ENCODE results near the gene PVRIG.
"Not testable (repeated sequence)": the region's sequence is repeated elsewhere in the genome, so short reads cannot be mapped to it uniquely, and the experiment has no call there.

PVRIG gene

DNA sequence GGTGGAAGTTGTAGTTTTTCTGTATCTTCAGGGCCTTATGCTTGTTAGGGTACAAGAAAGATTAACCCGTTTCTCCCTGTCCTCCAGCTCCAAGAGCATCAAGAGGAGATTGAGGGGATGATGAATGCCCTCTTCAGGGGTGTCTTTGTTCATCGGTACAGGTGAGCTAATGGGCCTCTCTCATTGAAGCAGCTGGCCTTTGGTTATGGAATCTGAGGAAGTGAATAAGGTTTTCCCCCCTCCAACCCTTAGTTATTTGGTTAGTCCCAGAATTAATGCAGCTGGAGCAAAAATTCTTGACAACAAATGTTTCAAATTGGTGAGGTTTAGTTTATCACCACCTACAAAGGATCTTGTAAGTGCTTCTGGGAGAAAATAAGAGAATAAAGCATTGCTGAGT, 24.5 kb upstream of the PVRIG start:
- no peak for DNase-seq (ENCODE audit: low read depth, low spot score)

GRCh38 chr7:100195901-100196322, 23.8 kb upstream of the PVRIG start:
- DNase-seq (ENCODE audit: low read depth, low spot score): not testable (repeated sequence)

DNA sequence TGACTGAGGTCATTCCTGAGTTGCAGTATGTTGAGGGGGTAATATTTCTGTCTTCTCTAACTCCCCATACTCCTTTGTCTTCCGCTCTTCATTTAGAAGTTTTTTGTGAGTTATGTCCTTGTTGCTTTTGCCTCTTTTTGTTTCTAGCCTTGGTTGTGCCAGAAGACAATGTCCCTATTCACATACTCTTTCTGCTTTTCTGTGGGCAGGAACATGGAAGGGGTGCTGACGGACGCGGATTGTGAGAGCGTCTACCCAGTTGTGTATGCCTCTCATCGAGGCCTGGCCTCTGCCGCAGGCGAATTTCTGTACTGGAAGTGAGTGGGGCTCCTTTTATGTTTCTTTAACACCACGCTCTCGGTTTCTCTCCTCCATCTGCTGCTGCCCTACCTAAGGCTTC, 21.5 kb upstream of the PVRIG start:
- DNase-seq (ENCODE audit: low read depth, low spot score): no peak

DNA sequence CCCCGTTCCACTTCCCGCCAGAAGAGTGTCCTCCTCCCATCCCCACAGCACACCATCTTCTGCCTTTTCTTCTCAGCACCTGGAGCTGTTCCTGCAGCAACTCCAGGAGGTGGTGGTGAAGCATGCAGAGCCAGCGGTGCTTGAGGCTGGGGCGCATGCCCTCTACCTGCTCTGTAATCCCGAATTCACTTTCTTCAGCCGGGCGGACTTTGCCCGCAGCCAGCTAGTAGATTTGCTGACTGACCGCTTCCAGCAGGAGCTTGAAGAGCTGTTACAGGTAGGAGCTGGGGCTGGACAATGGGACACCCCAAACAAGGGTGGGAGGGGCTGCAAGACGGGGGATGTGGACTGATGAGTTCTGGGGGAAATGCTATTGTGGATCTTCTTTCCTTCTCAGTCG, 19.1 kb upstream of the PVRIG start:
- no peak for DNase-seq (ENCODE audit: low read depth, low spot score)

DNA sequence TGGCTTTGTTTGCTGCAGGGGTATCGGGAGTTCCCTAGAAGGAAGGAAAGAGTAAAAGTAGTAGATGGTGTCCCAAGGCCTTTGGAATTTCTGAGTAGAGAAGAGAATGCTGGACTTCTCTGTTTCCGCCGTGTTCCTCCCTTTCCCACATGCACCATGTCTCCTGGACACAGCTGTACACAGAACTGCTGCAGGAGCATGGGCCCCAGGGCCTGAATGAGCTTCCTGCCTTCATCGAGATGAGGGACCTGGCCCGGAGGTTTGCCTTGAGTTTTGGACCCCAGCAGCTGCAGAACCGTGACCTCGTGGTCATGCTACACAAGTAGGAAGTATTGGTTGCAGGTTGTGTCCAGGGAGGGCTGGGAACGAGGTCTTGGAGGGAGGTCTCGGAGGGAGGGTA, 15.3 kb upstream of the PVRIG start:
- DNase-seq (ENCODE audit: low read depth, low spot score): no peak

DNA sequence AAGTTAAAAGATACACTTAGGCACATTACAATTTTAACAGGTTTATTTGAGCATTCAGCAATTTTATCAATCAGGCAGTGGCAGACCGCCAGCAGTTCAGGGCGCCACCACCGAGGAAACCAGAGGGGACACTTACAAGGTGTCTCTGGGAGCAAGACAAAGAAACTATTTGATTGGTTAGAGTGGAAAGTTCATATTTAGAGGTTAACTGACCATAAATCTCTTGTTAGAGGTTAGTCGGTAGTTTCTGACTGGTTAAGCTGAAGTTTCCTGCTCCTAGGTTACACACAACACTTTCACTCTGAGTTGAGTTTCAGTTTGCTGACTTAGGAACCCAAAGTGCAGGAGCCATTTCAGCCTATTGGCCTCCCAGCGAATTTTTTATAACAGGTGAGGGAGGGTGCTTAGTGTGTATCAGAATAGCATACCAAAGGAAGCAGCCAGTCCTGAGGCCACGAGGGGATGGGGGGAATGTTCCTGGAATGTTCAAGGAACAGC, 10.8 kb upstream of the PVRIG start:
- DNase-seq (ENCODE audit: low read depth, low spot score): no peak

DNA sequence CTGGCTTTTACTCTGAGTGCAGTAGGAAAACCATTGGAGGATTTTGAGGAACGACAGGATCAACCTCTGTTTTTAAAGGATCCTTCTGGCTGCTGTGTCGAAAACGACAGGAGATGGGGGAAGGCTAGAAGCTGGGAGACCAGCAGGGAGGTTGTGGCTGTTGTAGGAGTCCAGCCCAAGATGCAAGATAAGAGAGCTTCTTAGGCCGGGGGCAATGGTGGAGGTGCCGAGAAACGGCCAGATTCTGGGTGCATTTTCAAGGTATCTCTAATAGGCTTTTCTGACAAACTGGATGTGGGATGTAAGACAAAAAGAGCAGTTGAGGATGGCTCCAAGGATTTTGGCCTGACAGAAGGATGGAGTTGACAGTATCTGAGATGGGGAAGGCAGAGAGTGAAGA, 10.3 kb upstream of the PVRIG start:
- DNase-seq (ENCODE audit: low read depth, low spot score): no peak

- no peak for DNase-seq (ENCODE audit: low read depth, low spot score)
Observed at GRCh38 chr7:100210805-100211204, 8.9 kb upstream of the PVRIG start.

DNA sequence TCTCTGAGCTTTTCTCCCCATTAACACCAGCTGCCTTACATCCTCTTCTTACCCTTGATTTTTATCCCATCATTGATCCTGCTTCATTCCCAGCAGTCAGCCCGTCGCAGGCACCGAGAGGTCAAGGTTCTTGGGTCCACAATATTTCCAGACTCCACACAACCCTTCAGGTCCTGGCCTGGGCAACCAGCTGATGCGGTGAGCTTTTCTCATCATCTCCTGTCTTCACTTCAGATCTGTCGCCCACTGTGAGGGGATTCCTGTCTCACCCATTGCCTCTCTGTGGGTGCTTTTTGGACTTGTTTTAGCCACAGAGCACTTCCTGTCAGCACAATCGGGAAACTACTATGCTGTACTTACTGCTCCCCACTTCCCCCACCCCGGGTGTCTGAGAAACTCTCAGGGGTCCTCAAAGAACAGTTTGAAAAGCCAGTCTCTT, 8.4 kb upstream of the PVRIG start:
- no peak for DNase-seq (ENCODE audit: low read depth, low spot score)

DNA sequence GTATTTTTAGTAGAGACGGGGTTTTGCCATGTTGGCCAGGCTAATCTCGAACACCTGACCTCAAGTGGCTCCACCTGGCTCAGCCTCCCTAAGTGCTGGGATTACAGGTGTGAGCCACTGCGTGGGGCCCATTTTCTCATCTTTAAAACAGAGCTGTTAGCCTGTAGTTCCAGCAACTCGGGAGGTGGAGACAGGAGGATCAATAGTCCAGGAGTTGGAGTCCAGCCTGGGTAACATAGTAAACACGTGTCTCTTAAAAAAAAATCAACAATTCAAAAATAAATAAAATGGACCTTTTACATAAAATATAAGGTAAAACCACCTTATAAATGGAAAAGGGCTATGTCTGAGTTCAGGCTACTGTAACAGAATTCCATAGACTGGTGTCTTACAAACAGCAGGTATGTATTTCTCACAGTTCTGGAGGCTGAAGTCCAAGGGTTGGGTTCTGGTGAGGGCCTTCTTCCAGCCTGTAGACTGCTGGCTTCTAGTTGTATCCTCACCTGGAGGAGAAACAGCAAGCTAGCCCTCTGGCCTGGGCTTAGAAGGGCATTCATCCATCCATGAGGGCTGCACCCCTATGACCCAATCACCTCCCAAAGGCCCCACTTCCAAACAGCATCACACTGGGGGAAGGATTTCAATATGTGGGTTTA, 7.0 kb upstream of the PVRIG start:
- DNase-seq (ENCODE audit: low read depth, low spot score): no peak

- no peak for DNase-seq (ENCODE audit: low read depth, low spot score)
Observed at GRCh38 chr7:100213672-100214071, 6.1 kb upstream of the PVRIG start.

DNA sequence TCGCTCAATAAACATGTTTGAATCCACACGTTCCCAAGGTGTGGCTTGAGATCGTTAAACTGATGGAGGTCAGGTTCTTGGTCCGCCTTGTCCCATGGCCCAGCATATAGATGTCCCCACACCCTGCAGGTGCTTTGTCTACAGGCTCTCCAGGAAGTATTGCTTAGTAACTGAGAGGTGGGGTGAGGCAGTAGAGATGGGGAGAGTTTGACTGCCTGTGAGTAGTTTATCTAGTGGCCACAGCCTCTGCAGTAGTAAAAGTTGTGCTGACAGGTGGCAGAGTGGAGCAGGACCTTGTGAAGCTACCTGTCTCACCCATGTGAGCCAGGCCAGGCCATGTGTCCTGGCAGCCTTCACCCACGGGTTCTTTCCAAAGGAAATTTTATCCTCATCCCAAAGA, 5.4 kb upstream of the PVRIG start:
- not testable (repeated sequence) for DNase-seq (ENCODE audit: low read depth, low spot score)

GRCh38 chr7:100215895-100216294, 3.9 kb upstream of the PVRIG start:
- no peak for DNase-seq (ENCODE audit: low read depth, low spot score)

DNA sequence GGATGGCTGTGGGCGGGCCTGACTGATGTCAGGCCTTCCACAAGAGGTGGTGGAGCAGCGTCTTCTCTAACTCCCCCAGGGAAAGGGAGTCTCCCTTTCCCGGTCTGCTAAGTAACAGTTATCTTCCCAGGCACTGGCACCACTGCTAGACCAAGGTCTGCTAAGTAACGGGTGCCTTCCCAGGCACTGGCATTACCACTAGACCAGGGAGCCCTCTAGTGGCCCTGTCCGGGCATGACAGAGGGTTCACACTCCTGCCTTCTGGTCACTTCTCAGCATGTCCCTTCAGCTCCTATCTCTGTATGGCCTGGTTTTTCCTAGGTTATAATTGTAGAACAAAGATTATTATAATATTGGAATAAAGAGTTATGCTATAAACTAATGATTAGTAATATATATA, 1.8 kb upstream of the PVRIG start:
- not testable (repeated sequence) for DNase-seq (ENCODE audit: low read depth, low spot score)

GRCh38 chr7:100219271-100219737, 445 bp upstream of the PVRIG start:
- no peak for DNase-seq (ENCODE audit: low read depth, low spot score)

GRCh38 chr7:100220586-100221230, 959 bp downstream of the PVRIG start:
- DNase-seq (ENCODE audit: low read depth, low spot score): no peak

DNA sequence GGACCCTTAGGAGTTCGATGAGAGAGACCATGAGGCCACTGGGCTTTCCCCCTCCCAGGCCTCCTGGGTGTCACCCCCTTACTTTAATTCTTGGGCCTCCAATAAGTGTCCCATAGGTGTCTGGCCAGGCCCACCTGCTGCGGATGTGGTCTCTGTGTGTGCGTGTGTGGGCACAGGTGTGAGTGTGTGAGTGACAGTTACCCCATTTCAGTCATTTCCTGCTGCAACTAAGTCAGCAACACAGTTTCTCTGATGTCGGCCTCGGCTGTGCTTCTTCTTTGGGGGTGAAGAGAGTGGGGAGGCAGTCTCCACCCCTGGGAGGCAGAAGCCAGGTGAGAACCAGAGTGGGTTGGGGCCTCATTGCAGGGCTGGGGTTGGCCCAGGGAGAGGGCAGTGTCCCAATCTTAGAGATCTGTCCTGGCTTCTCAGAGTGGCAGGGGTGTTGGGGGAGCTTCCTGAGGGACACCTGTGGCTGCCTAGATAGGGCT, 1.5 kb downstream of the PVRIG start:
- no peak for DNase-seq (ENCODE audit: low read depth, low spot score)

DNA sequence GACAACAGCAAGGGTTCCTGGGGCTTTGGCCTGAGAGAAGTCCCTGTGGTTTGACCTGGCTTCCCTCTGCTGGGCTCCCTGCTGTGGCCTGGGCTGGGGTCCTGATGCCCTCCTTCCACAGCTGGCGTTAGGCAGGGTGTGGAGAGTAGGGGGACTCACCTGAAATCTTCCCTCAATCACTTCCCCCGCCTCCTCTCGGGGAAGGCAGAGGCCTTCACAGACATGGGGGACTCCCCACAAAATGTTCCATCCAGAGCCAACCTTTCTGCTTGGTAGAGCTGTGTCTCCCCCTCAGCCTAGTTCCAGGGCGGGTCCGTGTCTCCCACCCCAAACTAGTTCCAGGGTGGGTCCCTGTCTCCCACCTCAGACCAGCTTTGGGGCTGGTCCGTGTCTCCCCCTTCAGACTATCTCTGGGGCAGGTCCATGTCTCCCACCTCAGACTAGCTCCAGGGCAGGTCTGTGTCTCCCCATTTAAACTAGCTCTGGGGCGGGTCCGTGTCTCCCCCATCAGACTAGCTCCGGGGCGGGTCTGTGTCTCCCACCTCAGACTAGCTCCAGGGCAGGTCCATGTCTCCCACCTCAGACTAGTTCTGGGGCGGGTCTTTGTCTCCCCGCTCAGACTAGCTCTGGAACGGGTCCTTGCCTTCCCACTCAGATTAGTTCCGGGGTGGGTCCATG, 2.2 kb downstream of the PVRIG start:
- DNase-seq (ENCODE audit: low read depth, low spot score): no peak

DNA sequence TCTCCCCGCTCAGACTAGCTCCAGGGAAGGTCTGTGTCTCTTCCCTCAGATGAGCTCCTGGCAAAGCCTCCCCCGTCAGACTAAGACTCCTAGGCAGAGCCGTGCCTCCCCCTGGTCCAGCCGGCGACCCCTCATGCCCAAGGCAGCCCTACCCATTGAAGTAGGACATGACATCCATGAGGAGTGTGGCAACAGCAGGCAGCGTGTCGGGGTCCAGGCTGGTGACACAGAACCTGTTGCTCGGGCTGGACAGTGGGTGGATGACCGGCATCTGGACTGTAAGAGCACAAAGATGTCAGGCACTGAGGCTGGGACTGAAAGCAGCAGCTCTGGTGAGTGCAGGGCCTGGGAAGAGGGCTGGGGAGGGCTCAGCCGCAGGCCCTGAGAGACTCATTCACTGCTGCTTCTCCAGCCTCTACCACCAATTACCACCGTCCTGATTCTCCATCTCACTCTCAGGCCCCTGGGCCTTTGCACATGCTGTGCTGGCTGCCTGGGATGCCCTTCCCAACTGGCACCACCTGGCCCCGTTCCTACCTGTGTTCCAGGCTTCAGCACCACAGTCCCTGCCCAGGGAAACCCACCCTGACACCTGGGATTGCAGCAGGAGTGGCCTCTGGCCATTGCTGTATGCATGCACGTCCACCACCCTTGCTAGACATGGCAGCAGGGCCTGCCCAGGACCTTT, 2.8 kb downstream of the PVRIG start:
- no peak for DNase-seq (ENCODE audit: low read depth, low spot score)

DNA sequence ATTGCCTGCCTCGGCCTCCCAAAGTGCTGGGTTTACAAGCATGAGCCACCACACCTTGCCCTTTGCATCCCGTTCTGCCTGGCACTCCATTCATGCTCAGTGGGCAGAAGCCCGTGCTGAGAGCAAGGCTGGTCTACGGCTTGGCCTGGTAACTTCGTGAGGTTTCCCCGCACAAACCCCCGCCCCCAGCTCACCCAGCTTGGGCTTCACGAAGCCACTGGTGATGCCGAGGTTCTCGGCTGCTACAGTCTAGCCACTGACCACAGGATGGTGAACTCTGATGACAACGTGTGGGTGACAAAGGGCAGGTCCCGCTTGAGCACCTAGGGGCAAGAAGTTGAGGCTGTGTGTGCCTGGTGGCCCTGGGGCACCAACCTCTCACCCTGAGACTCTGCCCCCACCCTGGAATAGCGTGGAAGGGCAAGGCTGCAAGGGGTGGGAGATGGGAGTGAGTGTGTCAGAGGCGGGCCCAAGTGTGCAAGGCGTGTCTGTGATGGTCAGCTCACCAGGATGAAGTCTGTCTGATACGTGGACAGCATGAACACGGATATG, 3.7 kb downstream of the PVRIG start:
- not testable (repeated sequence) for DNase-seq (ENCODE audit: low read depth, low spot score)

GRCh38 chr7:100224891-100225290, 5.1 kb downstream of the PVRIG start:
- DNase-seq (ENCODE audit: low read depth, low spot score): not testable (repeated sequence)

All from brain pericyte (primary cell).